K562 (cell line): ENCODE results near the gene DNAAF1. TPM values are rescaled to one million over a fixed set of nuclear protein-coding genes. Genes with fewer than 3 reads are reported as not detected.
A peak's percentile ranks its signal among the peaks of the same experiment; 100 is the strongest.

Experiments
- ASH1L ChIP-seq: fragments of 450-650 bp; IDR thresholded peaks from 2 replicates; pipeline ENCODE4 v1.6.1; 2018; ENCODE audit warnings: borderline replicate concordance, mild to moderate bottlenecking, low read depth; ENCODE audit not compliant: partially characterized antibody
- BRD9 ChIP-seq: fragments of 450-650 bp; IDR thresholded peaks from 2 replicates; pipeline ENCODE4 v1.6.1; 2018; ENCODE audit warnings: low read depth; ENCODE audit not compliant: partially characterized antibody
- ETV1 ChIP-seq: fragments of 450-650 bp; conservative IDR thresholded peaks from 2 replicates; pipeline ENCODE4 v1.6.1; 2016; ENCODE audit warnings: missing genetic modification characterization, control low read depth, low read depth, missing compliant biosample characterization
- FIP1L1 ChIP-seq: fragments of 200-400 bp; formaldehyde crosslinking; IDR thresholded peaks from 2 replicates; pipeline ENCODE4 v1.6.1; 2018; ENCODE audit warnings: mild to moderate bottlenecking, low read depth, low read length; ENCODE audit not compliant: poor library complexity, severe bottlenecking
- HDAC6 ChIP-seq: IDR thresholded peaks from 2 replicates; pipeline ENCODE4 v1.6.1; 2012; ENCODE audit warnings: low read depth, mild to moderate bottlenecking, control low read depth, inconsistent platforms, low read length, moderate library complexity
- HLTF ChIP-seq: fragments of 450-650 bp; IDR thresholded peaks from 2 replicates; pipeline ENCODE4 v1.6.1; 2016
- HMGXB4 ChIP-seq: sonication (generic); formaldehyde crosslinking; IDR thresholded peaks from 2 replicates; pipeline ENCODE4 v1.8.1; 2023; ENCODE audit warnings: mild to moderate bottlenecking, missing genetic modification reagents
- IRF2 ChIP-seq: sonication (generic); formaldehyde crosslinking; IDR thresholded peaks from 2 replicates; pipeline ENCODE4 v1.8.1; 2022; ENCODE audit warnings: mild to moderate bottlenecking, missing genetic modification reagents
- LCOR ChIP-seq: sonication (generic); formaldehyde crosslinking; IDR thresholded peaks from 2 replicates; pipeline ENCODE4 v1.8.0; 2022; ENCODE audit warnings: mild to moderate bottlenecking, missing genetic modification reagents
- MYBL2 ChIP-seq, 2 experiments: fragments of 450-650 bp in 1 of 2; sonication (generic) in 1 of 2; formaldehyde crosslinking in 1 of 2; IDR thresholded peaks; 2 replicates each; pipeline versions ENCODE4 v1.6.1 to v1.8.1; 2017 to 2022; ENCODE audit warnings: borderline replicate concordance in 1 of 2, inconsistent platforms in 1 of 2, low read depth in 1 of 2, mild to moderate bottlenecking in 1 of 2, missing genetic modification reagents in 1 of 2, moderate library complexity in 1 of 2
- POLR2AphosphoS2 ChIP-seq: IDR thresholded peaks from 2 replicates; pipeline ENCODE4 v1.6.1; 2012; ENCODE audit warnings: low read length, improper control_type of control experiment
- SMAD4 ChIP-seq: fragments of 250-450 bp; sonication (Bioruptor Pico); conservative IDR thresholded peaks from 2 replicates; pipeline ENCODE4 v1.8.0; 2021; ENCODE audit warnings: inconsistent platforms, mild to moderate bottlenecking, moderate library complexity
- SMARCA4 ChIP-seq: fragments of 450-650 bp; IDR thresholded peaks from 2 replicates; pipeline ENCODE4 v1.6.1; 2016
- SUPT5H ChIP-seq: fragments of 450-650 bp; IDR thresholded peaks from 2 replicates; pipeline ENCODE4 v1.6.1; 2016
- THRB ChIP-seq: fragments of 450-650 bp; formaldehyde crosslinking; conservative IDR thresholded peaks from 2 replicates; pipeline ENCODE4 v1.4.0; 2022; ENCODE audit warnings: mild to moderate bottlenecking, missing genetic modification characterization
- U2AF2 ChIP-seq: fragments of 200-400 bp; formaldehyde crosslinking; optimal IDR thresholded peaks from 2 replicates; pipeline ENCODE3; 2017; ENCODE audit warnings: low read depth, mild to moderate bottlenecking, low read length
- UBTF ChIP-seq, 2 experiments: IDR thresholded peaks; 2 replicates each; pipeline ENCODE4 v1.6.1; 2012; ENCODE audit warnings: improper control_type of control experiment in 2 of 2, low read depth in 2 of 2, low read length in 2 of 2, borderline replicate concordance in 1 of 2
- YY1 ChIP-seq, 3 experiments: IDR thresholded peaks; 2 replicates each; pipeline ENCODE4 v1.6.1; 2011; ENCODE audit warnings: low read length in 2 of 3, mild to moderate bottlenecking in 2 of 3, moderate library complexity in 2 of 3, borderline replicate concordance in 1 of 3, control low read depth in 1 of 3, low read depth in 1 of 3; ENCODE audit not compliant: insufficient read depth in 3 of 3, insufficient replicate concordance in 2 of 3, control insufficient read depth in 1 of 3, insufficient read length in 1 of 3; ENCODE audit errors: extremely low read depth in 1 of 3
- ZEB2 ChIP-seq: fragments of 450-650 bp; IDR thresholded peaks from 2 replicates; pipeline ENCODE4 v1.6.1; 2016
- ZNF764 ChIP-seq: fragments of 250-450 bp; sonication (Bioruptor Pico); IDR thresholded peaks from 2 replicates; pipeline ENCODE4 v1.4.0; 2020; ENCODE audit warnings: low read depth, mild to moderate bottlenecking, moderate library complexity
- polyA plus RNA-seq, 8 experiments: library from polyadenylated mRNA; depleted of rRNA in 4 of 8; stranded (reverse) in 5 of 8; unstranded in 3 of 8; fragments of >200 nt; fragmentation: Nextera tagmentation in 2 of 8; fragmentation: Illumina TruSeq in 1 of 8; extraction: Ambion mirVana in 2 of 8; extraction: Trizol in 1 of 8; gene quantifications; 2 replicates each; pipeline versions ENCODE4 v1.2.1 to v1.2.3, GENCODE V29; 2011 to 2014; ENCODE audit warnings: inconsistent platforms in 1 of 8, missing spikeins in 1 of 8
- total RNA-seq, 7 experiments: library from RNA; depleted of rRNA in 6 of 7; stranded (reverse); fragments of >200 nt in 6 of 7; fragmentation: Illumina TruSeq in 2 of 7; extraction: Trizol in 2 of 7; gene quantifications; 2 replicates each; pipeline versions ENCODE4 v1.2.1 to v1.2.3, GENCODE V29; 2011 to 2021; ENCODE audit warnings: low replicate concordance in 1 of 7

The DNAAF1 gene
- total and polyA plus RNA-seq, 9 of the 15 experiments (the other 6 are each of a cell fraction or from before 2014, with no cell fraction given), result 0.01 TPM; not detected in 8

GRCh38 chr16:84138824-84139627 lies 6.1 kb upstream of the DNAAF1 start (continued):
- TF ChIP-seq MYBL2 (IDR thresholded peaks at IDR 0.05; ENCODE audit: low read depth) (no peak; the same call in 1 of the 2 replicates), MYBL2 (CRISPR knock-in tag; IDR thresholded peaks at IDR 0.05; ENCODE audit: borderline replicate concordance) (no peak), ETV1 (tag) (peak; percentile 57), FIP1L1 (no peak), YY1 (IDR thresholded peaks at IDR 0.05; ENCODE audit: borderline replicate concordance in 1 of 3, control insufficient read depth in 1 of 3, extremely low read depth in 1 of 3, insufficient read depth in 3 of 3, insufficient read length in 1 of 3, insufficient replicate concordance in 2 of 3, low read depth in 1 of 3, low read length in 2 of 3) (peak in 1 of 3 experiments; percentile 75), POLR2AphosphoS2 (no peak), SMARCA4 (peak; percentile 73), SMAD4 (CRISPR knock-in tag) (peak; percentile 55), SUPT5H (peak; percentile 59), ZEB2 (peak; percentile 99), HLTF (no peak), ASH1L (no peak), HMGXB4 (CRISPR knock-in tag) (no peak), LCOR (CRISPR knock-in tag) (no peak; the same call in none of the 2 replicates), U2AF2 (no peak), THRB (CRISPR knock-in tag) (peak; percentile 77; the same call in 1 of the 2 replicates), HDAC6 (no peak), BRD9 (peak; percentile 89), IRF2 (no peak), ZNF764 (no peak), UBTF (IDR thresholded peaks at IDR 0.05; ENCODE audit: borderline replicate concordance in 1 of 2, low read depth in 2 of 2, low read length in 2 of 2) (0 out of 4 replicates have a peak, but pooled peaks of 1 of the 2 experiments have one; percentile 5)
